K562 (cell line): Measurements from ENCODE around the gene DGKB. TPM values are rescaled to one million over a fixed set of nuclear protein-coding genes. Genes with fewer than 3 reads are reported as not detected.

Source experiments
- ATAC-seq: fragments of 200-7000 bp; cut with Tn5 transposase; 3 replicates; pipeline ENCODE4 v1.9.1; 2020; ENCODE audit warnings: moderate library complexity
- BruUV-seq: library from RNA; stranded (reverse); fragments of 400-500 nt; replicated peaks from 2 replicates; lab custom pipeline; 2021; lab: Mats Ljungman, UMichigan
- CTCF ChIA-PET: fragments of 300-600 bp; formaldehyde crosslinking; extraction: SDS; loops from one replicate; lab custom pipeline; 2021; ENCODE audit warnings: low intra/inter-chr PET ratio; lab: Yijun Ruan, JAX
- POLR2A ChIA-PET: fragments of 300-600, 350-650 bp; sonication (Branson Sonifier 250); formaldehyde crosslinking; extraction: SDS; loops from one replicate; lab custom pipeline; 2021; ENCODE audit warnings: antibody characterized with exemption, inconsistent platforms; lab: Yijun Ruan, JAX
- DNase-seq, 4 experiments: peaks; one replicate each; pipeline versions ENCODE4 v3.0.0 to v3.0.0-alpha.2; 2011 to 2018; ENCODE audit warnings: low spot score in 3 of 4, mixed read lengths in 3 of 4; ENCODE audit errors: extremely low read depth in 1 of 4
- FAIRE-seq: peaks from 2 replicates; lab custom pipeline; 2011; peaks lifted over from hg19 to GRCh38; lab: Jason Lieb, UNC
- H2AFZ ChIP-seq: 2 replicates; pipeline ENCODE4 v1.6.0; 2011; ENCODE audit warnings: low read depth, low read length, control low read depth, inconsistent platforms
- H3K27ac ChIP-seq: fragments of 200-600 bp; 3 replicates; pipeline ENCODE4 v1.8.0; 2011; ENCODE audit warnings: low read depth, mild to moderate bottlenecking, control low read depth, inconsistent platforms, low read length, moderate library complexity, mixed read lengths; ENCODE audit errors: extremely low read depth
- H3K27me3 ChIP-seq, 2 experiments: fragments of 300-600 bp in 1 of 2; 2 replicates in 1 of 2; 3 replicates in 1 of 2; pipeline versions ENCODE4 v1.6.0 to v1.8.0; 2011; ENCODE audit warnings: inconsistent platforms in 2 of 2, low read length in 2 of 2, mild to moderate bottlenecking in 1 of 2, mixed read lengths in 1 of 2, moderate library complexity in 1 of 2; ENCODE audit not compliant: control insufficient read depth in 2 of 2, insufficient read depth in 2 of 2
- H3K36me3 ChIP-seq: fragments of 300-600 bp; 3 replicates; pipeline ENCODE4 v1.8.0; 2011; ENCODE audit warnings: mild to moderate bottlenecking, low read length, inconsistent platforms; ENCODE audit not compliant: control insufficient read depth, insufficient read depth
- H3K4me1 ChIP-seq, 2 experiments: fragments of 200-600 bp in 1 of 2; replicated peaks in 1 of 2; 2 replicates in 1 of 2; 3 replicates in 1 of 2; pipeline versions ENCODE4 v1.5.1 to v1.8.0; 2011; ENCODE audit warnings: inconsistent platforms in 2 of 2, low read length in 2 of 2, mild to moderate bottlenecking in 1 of 2, mixed read lengths in 1 of 2, moderate library complexity in 1 of 2; ENCODE audit not compliant: control insufficient read depth in 2 of 2, insufficient read depth in 2 of 2
- H3K4me2 ChIP-seq: 2 replicates; pipeline ENCODE4 v1.6.1; 2011; ENCODE audit warnings: low read length, control low read depth, inconsistent platforms, mixed read lengths; ENCODE audit not compliant: insufficient read depth
- H3K4me3 ChIP-seq: fragments of 200-600 bp; sonication (generic), shearing (Covaris generic); 2 replicates; pipeline ENCODE4 v1.5.1; 2016; ENCODE audit warnings: control low read depth, inconsistent platforms
- H3K79me2 ChIP-seq: fragments of 200-600 bp; 3 replicates; pipeline ENCODE4 v1.8.0; 2011; ENCODE audit warnings: low read length, inconsistent platforms; ENCODE audit not compliant: control insufficient read depth, insufficient read depth
- H3K9ac ChIP-seq, 2 experiments: 2 replicates each; pipeline versions ENCODE4 v1.6.0 to v1.6.1; 2011; ENCODE audit warnings: low read depth in 2 of 2, low read length in 2 of 2, control low read depth in 1 of 2, inconsistent platforms in 1 of 2, mild to moderate bottlenecking in 1 of 2, mixed read lengths in 1 of 2; ENCODE audit not compliant: insufficient read depth in 1 of 2
- H3K9me1 ChIP-seq: one replicate; pipeline ENCODE4 v1.6.0; 2011; ENCODE audit warnings: inconsistent platforms, mild to moderate bottlenecking, low read length, moderate library complexity; ENCODE audit not compliant: control insufficient read depth, insufficient read depth
- H3K9me3 ChIP-seq: replicated peaks from 2 replicates; pipeline ENCODE4 v1.5.1; 2011; ENCODE audit warnings: low read depth, low read length, inconsistent platforms; ENCODE audit not compliant: control insufficient read depth, insufficient read depth
- H4K20me1 ChIP-seq: replicated peaks from 2 replicates; pipeline ENCODE4 v1.6.1; 2011; ENCODE audit warnings: low read length, inconsistent platforms, mixed read lengths; ENCODE audit not compliant: control insufficient read depth, insufficient read depth
- ADNP ChIP-seq: fragments of 200-800 bp; sonication (Bioruptor generic); IDR thresholded peaks from 2 replicates; pipeline ENCODE4 v1.6.1; 2016; ENCODE audit warnings: missing genetic modification characterization, missing compliant biosample characterization
- DIDO1 ChIP-seq: fragments of 450-650 bp; IDR thresholded peaks from 2 replicates; pipeline ENCODE4 v1.6.1; 2016; ENCODE audit warnings: low read depth, missing biosample characterization, missing genetic modification characterization
- GATAD2A ChIP-seq: fragments of 450-650 bp; IDR thresholded peaks from 2 replicates; pipeline ENCODE4 v1.6.1; 2017
- MBD2 ChIP-seq: sonication (generic); IDR thresholded peaks from 2 replicates; pipeline ENCODE4 v1.6.1; 2016; ENCODE audit warnings: low read depth, borderline replicate concordance
- NEUROD1 ChIP-seq: fragments of 150-350 bp; IDR thresholded peaks from 2 replicates; pipeline ENCODE4 v1.6.1; 2014; ENCODE audit warnings: borderline replicate concordance, low read length, low read depth; ENCODE audit not compliant: partially characterized antibody
- PHF20 ChIP-seq: fragments of 450-650 bp; IDR thresholded peaks from 2 replicates; pipeline ENCODE4 v1.6.1; 2018; ENCODE audit not compliant: partially characterized antibody
- SIN3B ChIP-seq: fragments of 450-650 bp; IDR thresholded peaks from 2 replicates; pipeline ENCODE4 v1.6.1; 2017; ENCODE audit warnings: low read depth, mild to moderate bottlenecking, moderate library complexity
- SRF ChIP-seq, 2 experiments: fragments of 250-450, 450-650 bp in 1 of 2; sonication (Bioruptor Pico) in 1 of 2; sonication (generic) in 1 of 2; formaldehyde crosslinking; IDR thresholded peaks; 2 replicates each; pipeline versions ENCODE4 v1.5.0 to v1.5.1; 2020 to 2022; ENCODE audit warnings: mild to moderate bottlenecking in 1 of 2, missing genetic modification reagents in 1 of 2
- ZNF589 ChIP-seq: fragments of 200-800 bp; sonication (Bioruptor generic); IDR thresholded peaks from 2 replicates; pipeline ENCODE4 v1.6.1; 2016; ENCODE audit warnings: low read depth, missing genetic modification characterization, missing compliant biosample characterization
- WGBS: fragments of 100-300 bp; shearing (Covaris generic); methylation state at CpG from one replicate; pipeline ENCODE4 v1.1.6; 2016; ENCODE audit warnings: low coverage, mixed read lengths; ENCODE audit not compliant: insufficient coverage; ENCODE audit errors: missing lambda C conversion rate; 5-methylcytosine and 5-hydroxymethylcytosine counted together
- in situ Hi-C: fragments of 300-500 bp; cut with MboI; formaldehyde crosslinking; loops from 4 replicates; pipeline ENCODE4 v1.15.0; 2018; ENCODE audit warnings: inconsistent platforms, mixed read lengths
- intact Hi-C: fragments of 100-400 bp; cut with micrococcal nuclease; formaldehyde crosslinking; loops from 2 replicates; pipeline ENCODE4 v1.14.2; 2022
- polyA plus RNA-seq, 8 experiments: library from polyadenylated mRNA; depleted of rRNA in 4 of 8; stranded (reverse) in 5 of 8; unstranded in 3 of 8; fragments of >200 nt; fragmentation: Nextera tagmentation in 2 of 8; fragmentation: Illumina TruSeq in 1 of 8; extraction: Ambion mirVana in 2 of 8; extraction: Trizol in 1 of 8; gene quantifications; 2 replicates each; pipeline versions ENCODE4 v1.2.1 to v1.2.3, GENCODE V29; 2011 to 2014; ENCODE audit warnings: inconsistent platforms in 1 of 8, missing spikeins in 1 of 8
- total RNA-seq, 7 experiments: library from RNA; depleted of rRNA in 6 of 7; stranded (reverse); fragments of >200 nt in 6 of 7; fragmentation: Illumina TruSeq in 2 of 7; extraction: Trizol in 2 of 7; gene quantifications; 2 replicates each; pipeline versions ENCODE4 v1.2.1 to v1.2.3, GENCODE V29; 2011 to 2021; ENCODE audit warnings: low replicate concordance in 1 of 7
- TF ChIP-seq, protein P1 (sequence below): fragments of 250-450 bp; sonication (Bioruptor Pico); IDR thresholded peaks from 2 replicates; pipeline ENCODE4 v1.8.0; 2022; ENCODE audit warnings: inconsistent platforms, mild to moderate bottlenecking, moderate library complexity, borderline replicate concordance
- TF ChIP-seq, protein P2 (sequence below): fragments of 450-650 bp; IDR thresholded peaks from 2 replicates; pipeline ENCODE4 v1.6.1; 2018; ENCODE audit warnings: mild to moderate bottlenecking, low read depth; ENCODE audit not compliant: partially characterized antibody
- TF ChIP-seq, protein P3 (sequence below): fragments of 200-800 bp; sonication (Bioruptor generic); IDR thresholded peaks from 2 replicates; pipeline ENCODE4 v1.6.1; 2016; ENCODE audit warnings: missing genetic modification characterization, missing compliant biosample characterization

Gene DGKB
- total and polyA plus RNA-seq, 9 of the 15 experiments (the other 6 are each of a cell fraction or from before 2014, with no cell fraction given): 0.01 TPM; not detected in 8

DNA sequence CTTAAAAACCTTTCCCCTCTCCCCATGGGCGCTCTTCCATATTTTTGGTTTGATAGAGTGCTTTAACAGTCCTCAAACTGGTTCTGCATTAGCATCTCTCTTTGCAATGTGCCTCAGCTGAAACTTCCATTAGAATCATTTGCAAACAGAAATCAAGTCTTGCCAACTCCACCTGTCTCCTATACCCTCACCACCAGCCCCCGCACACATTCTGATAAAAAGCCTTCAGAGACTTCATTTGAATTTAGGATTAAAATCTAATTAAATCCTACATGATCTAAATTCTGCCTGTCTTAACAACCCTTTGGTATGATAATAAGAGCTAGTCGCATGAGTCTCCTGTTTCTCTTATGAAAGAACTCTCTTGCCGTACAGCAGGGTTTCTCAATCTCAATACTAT is 528.2 kb downstream of the DGKB start:
- FAIRE-seq: no peak
- H3K79me2 ChIP-seq: no peaks in the 10 kb centered on the region
- H3K4me1 ChIP-seq: no peaks in the 10 kb centered on the region
- H3K27me3 ChIP-seq: no peaks in the 10 kb centered on the region
- H3K9me1 ChIP-seq: no peaks in the 10 kb centered on the region
- H3K9ac ChIP-seq: no peak overlapping the region
- no peak for DNase-seq
- no peak overlapping the region for H3K27ac ChIP-seq
- H3K4me2 ChIP-seq: no peak overlapping the region
- no peak overlapping the region for H3K4me3 ChIP-seq
- CTCF ChIA-PET: no interaction called here
- intact Hi-C loops (no loop called here), in situ Hi-C loops (no loop called here)
- H4K20me1 ChIP-seq: no peaks in the 10 kb centered on the region
- 0 out of 2 replicates have a peak, but pooled peaks cover 2% of the 10 kb centered on the region for H3K9me3 ChIP-seq
- TF ChIP-seq MBD2 (no peak), GATAD2A (no peak), ZNF589 (CRISPR knock-in tag) (no peak), ADNP (tag) (no peak), DIDO1 (no peak), SIN3B (no peak), PHF20 (no peak), SRF (CRISPR knock-in tag; IDR thresholded peaks at IDR 0.05) (no peak), NEUROD1 (no peak)
- TF ChIP-seq, protein P1, sequence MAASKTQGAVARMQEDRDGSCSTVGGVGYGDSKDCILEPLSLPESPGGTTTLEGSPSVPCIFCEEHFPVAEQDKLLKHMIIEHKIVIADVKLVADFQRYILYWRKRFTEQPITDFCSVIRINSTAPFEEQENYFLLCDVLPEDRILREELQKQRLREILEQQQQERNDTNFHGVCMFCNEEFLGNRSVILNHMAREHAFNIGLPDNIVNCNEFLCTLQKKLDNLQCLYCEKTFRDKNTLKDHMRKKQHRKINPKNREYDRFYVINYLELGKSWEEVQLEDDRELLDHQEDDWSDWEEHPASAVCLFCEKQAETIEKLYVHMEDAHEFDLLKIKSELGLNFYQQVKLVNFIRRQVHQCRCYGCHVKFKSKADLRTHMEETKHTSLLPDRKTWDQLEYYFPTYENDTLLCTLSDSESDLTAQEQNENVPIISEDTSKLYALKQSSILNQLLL (CRISPR knock-in tag): no peak
- TF ChIP-seq, protein P2, sequence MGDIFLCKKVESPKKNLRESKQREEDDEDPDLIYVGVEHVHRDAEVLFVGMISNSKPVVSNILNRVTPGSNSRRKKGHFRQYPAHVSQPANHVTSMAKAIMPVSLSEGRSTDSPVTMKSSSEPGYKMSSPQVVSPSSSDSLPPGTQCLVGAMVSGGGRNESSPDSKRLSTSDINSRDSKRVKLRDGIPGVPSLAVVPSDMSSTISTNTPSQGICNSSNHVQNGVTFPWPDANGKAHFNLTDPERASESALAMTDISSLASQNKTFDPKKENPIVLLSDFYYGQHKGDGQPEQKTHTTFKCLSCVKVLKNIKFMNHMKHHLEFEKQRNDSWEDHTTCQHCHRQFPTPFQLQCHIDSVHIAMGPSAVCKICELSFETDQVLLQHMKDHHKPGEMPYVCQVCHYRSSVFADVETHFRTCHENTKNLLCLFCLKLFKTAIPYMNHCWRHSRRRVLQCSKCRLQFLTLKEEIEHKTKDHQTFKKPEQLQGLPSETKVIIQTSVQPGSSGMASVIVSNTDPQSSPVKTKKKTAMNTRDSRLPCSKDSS: no peak
- TF ChIP-seq, protein P3, sequence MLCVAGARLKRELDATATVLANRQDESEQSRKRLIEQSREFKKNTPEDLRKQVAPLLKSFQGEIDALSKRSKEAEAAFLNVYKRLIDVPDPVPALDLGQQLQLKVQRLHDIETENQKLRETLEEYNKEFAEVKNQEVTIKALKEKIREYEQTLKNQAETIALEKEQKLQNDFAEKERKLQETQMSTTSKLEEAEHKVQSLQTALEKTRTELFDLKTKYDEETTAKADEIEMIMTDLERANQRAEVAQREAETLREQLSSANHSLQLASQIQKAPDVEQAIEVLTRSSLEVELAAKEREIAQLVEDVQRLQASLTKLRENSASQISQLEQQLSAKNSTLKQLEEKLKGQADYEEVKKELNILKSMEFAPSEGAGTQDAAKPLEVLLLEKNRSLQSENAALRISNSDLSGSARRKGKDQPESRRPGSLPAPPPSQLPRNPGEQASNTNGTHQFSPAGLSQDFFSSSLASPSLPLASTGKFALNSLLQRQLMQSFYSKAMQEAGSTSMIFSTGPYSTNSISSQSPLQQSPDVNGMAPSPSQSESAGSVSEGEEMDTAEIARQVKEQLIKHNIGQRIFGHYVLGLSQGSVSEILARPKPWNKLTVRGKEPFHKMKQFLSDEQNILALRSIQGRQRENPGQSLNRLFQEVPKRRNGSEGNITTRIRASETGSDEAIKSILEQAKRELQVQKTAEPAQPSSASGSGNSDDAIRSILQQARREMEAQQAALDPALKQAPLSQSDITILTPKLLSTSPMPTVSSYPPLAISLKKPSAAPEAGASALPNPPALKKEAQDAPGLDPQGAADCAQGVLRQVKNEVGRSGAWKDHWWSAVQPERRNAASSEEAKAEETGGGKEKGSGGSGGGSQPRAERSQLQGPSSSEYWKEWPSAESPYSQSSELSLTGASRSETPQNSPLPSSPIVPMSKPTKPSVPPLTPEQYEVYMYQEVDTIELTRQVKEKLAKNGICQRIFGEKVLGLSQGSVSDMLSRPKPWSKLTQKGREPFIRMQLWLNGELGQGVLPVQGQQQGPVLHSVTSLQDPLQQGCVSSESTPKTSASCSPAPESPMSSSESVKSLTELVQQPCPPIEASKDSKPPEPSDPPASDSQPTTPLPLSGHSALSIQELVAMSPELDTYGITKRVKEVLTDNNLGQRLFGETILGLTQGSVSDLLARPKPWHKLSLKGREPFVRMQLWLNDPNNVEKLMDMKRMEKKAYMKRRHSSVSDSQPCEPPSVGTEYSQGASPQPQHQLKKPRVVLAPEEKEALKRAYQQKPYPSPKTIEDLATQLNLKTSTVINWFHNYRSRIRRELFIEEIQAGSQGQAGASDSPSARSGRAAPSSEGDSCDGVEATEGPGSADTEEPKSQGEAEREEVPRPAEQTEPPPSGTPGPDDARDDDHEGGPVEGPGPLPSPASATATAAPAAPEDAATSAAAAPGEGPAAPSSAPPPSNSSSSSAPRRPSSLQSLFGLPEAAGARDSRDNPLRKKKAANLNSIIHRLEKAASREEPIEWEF: no peak
- no peaks in the 10 kb centered on the region for H3K36me3 ChIP-seq
- POLR2A ChIA-PET: no interaction called here
- BruUV-seq: no TSS peak
- no peak for ATAC-seq
- 2% methylated on average over 4 of the region's 4 CpGs for WGBS
- no peak overlapping the region for H2AFZ ChIP-seq
